ENCODE data around the gene RINL. TPM values are rescaled to one million over a fixed set of nuclear protein-coding genes. Genes with fewer than 3 reads are reported as not detected.

The RINL gene
- polyA plus RNA-seq, 3 donors from 2014 or later, result 20.3 to 64.9 (median 47.3) TPM

GRCh38 chr19:38819231-38819920 lies 58.7 kb downstream of the RINL start:
- DNase-seq, result no peak
- H3K9me3 Mint-ChIP-seq, result no peaks in the 10 kb centered on the region
- peaks cover 0 to 2% (median 0%) of the 10 kb centered on the region in 3 donors for H3K27me3 Mint-ChIP-seq (ENCODE audit: low read depth in 3 of 3)
- H3K4me3 Mint-ChIP-seq, result no peak overlapping the region
- H3K4me1 Mint-ChIP-seq, result peaks cover 4 to 31% of the 10 kb centered on the region in 2 donors
- peaks cover 13 to 37% (median 18%) of the 10 kb centered on the region in 3 donors for H3K36me3 Mint-ChIP-seq
- peak overlapping the region in 2 of 6 donors; percentile 39 to 40 for H3K27ac Mint-ChIP-seq

Other genes starting within 250 kb of the RINL start
- gene ACTN4, start 230.6 kb downstream of the RINL start, polyA plus RNA-seq, result 10 to 100 TPM in 2 of 3 donors, 1 to 10 TPM in 1; 8.5 to 68.3 (median 17.4) TPM
- gene CAPN12, start 133.8 kb downstream of the RINL start, polyA plus RNA-seq, result 10 to 100 TPM; 25.7 to 72.8 (median 55.1) TPM
- not detected for gene LGALS7, start 104.8 kb downstream of the RINL start, polyA plus RNA-seq
- not detected for gene LGALS7B, start 89.1 kb downstream of the RINL start, polyA plus RNA-seq
- gene LGALS4, start 65.3 kb downstream of the RINL start, polyA plus RNA-seq, result not detected
- 100 to 1,000 TPM; 243 to 337 (median 327) TPM for gene ECH1, start 46.5 kb downstream of the RINL start, polyA plus RNA-seq
- 10 to 100 TPM; 16.8 to 89.6 (median 69.0) TPM for gene HNRNPL, start 28.3 kb downstream of the RINL start, polyA plus RNA-seq
- gene SIRT2, start 21.3 kb upstream of the RINL start, polyA plus RNA-seq, result 100 to 1,000 TPM in 2 of 3 donors, 10 to 100 TPM in 1; 96.8 to 114 (median 112) TPM
- gene NFKBIB, start 21.7 kb upstream of the RINL start, polyA plus RNA-seq, result 10 to 100 TPM; 10.0 to 31.1 (median 24.0) TPM
- not detected for gene CCER2, start 33.9 kb upstream of the RINL start, polyA plus RNA-seq
- gene SARS2, start 52.5 kb upstream of the RINL start, polyA plus RNA-seq, result 10 to 100 TPM; 12.7 to 21.7 (median 19.6) TPM
- gene MRPS12, start 52.7 kb upstream of the RINL start, polyA plus RNA-seq, result 100 to 1,000 TPM; 120 to 175 (median 127) TPM
- gene FBXO17, start 97.5 kb upstream of the RINL start, polyA plus RNA-seq, result not detected
- under 1 TPM in 1 of 3 donors, not detected in 2; 0.48 TPM for gene FBXO27, start 154.3 kb upstream of the RINL start, polyA plus RNA-seq
- not detected for gene ACP7, start 206.1 kb upstream of the RINL start, polyA plus RNA-seq
- gene PAK4, start 247.5 kb upstream of the RINL start, polyA plus RNA-seq, result 1 to 10 TPM in 2 of 3 donors, under 1 TPM in 1; 0.68 to 2.1 (median 1.5) TPM

Measured in immature natural killer cell (primary cell).